Measurements from ENCODE around the gene GPC6. TPM values are rescaled to one million over a fixed set of nuclear protein-coding genes. Genes with fewer than 3 reads are reported as not detected.

GPC6 gene
- total RNA-seq, 1 experiment from 2014 or later: 0.22 TPM

GRCh38 chr13:94168783-94169453, 942.3 kb downstream of the GPC6 start:
- Histone ChIP-seq H4K20me1 (ENCODE audit: insufficient read depth) (no peaks in the 10 kb centered on the region), H3K79me2 (ENCODE audit: insufficient read depth, low read length) (no peaks in the 10 kb centered on the region), H3K9me2 (ENCODE audit: insufficient read depth) (no peaks in the 10 kb centered on the region), H3K4me1 (ENCODE audit: control insufficient read depth in 1 of 2, insufficient read depth in 2 of 2, low read length in 2 of 2) (no peaks in the 10 kb centered on the region), H3K27ac (ENCODE audit: low read depth, low read length) (no peak overlapping the region), H3K4me2 (ENCODE audit: low read length) (no peak overlapping the region), H3K36me3 (ENCODE audit: control insufficient read depth in 1 of 2, insufficient read depth in 2 of 2, low read length in 2 of 2) (no peaks in the 10 kb centered on the region), H2AFZ (ENCODE audit: low read depth, low read length, poor library complexity, severe bottlenecking) (no peak overlapping the region), H3K9ac (ENCODE audit: low read length) (no peak overlapping the region), H3K27me3 (ENCODE audit: insufficient read depth, low read length) (no peaks in the 10 kb centered on the region), H3K4me3 (replicated peaks in 1 of 2; ENCODE audit: low read depth in 1 of 2, low read length in 2 of 2) (no peak overlapping the region), H3K9me3 (ENCODE audit: control insufficient read depth in 1 of 2, insufficient read depth in 1 of 2, low read depth in 1 of 2, low read length in 2 of 2) (peaks cover 0 to 19% of the 10 kb centered on the region in 2 experiments; a peak in 2 of 4 replicates)
- BruUV-seq (replicated peaks): no TSS peak
- ChIA-PET POLR2A (no interaction called here), RAD21 (ENCODE audit: low non-redundant PET in 1 of 2, low total read pairs in 2 of 2, uncharacterized antibody in 2 of 2, unreplicated experiment in 2 of 2) (no interaction called here), CTCF (no interaction called here)
- ATAC-seq: no peak
- no peak for TF ChIP-seq CEBPB (IDR thresholded peaks at IDR 0.05; ENCODE audit: low read depth)
- no peak for TF ChIP-seq JUND (IDR thresholded peaks at IDR 0.05)
- TF ChIP-seq SIN3A (IDR thresholded peaks at IDR 0.05; ENCODE audit: low read depth): no peak
- no peak for TF ChIP-seq TCF7L2 (IDR thresholded peaks at IDR 0.05; ENCODE audit: borderline replicate concordance, extremely low read depth, insufficient read depth, insufficient read length)
- DNase-seq (ENCODE audit: low read depth, low spot score): no peak
- intact Hi-C loops (cut with micrococcal nuclease): no loop called here

GRCh38 chr13:94169454-94170144, 943.0 kb downstream of the GPC6 start:
- intact Hi-C loops (cut with micrococcal nuclease): no loop called here
- Histone ChIP-seq H3K79me2 (ENCODE audit: insufficient read depth, low read length) (no peaks in the 10 kb centered on the region), H2AFZ (ENCODE audit: low read depth, low read length, poor library complexity, severe bottlenecking) (no peak overlapping the region), H3K36me3 (ENCODE audit: control insufficient read depth in 1 of 2, insufficient read depth in 2 of 2, low read length in 2 of 2) (no peaks in the 10 kb centered on the region), H3K27me3 (ENCODE audit: insufficient read depth, low read length) (no peaks in the 10 kb centered on the region), H3K27ac (ENCODE audit: low read depth, low read length) (no peak overlapping the region), H3K9ac (ENCODE audit: low read length) (no peak overlapping the region), H3K9me3 (ENCODE audit: control insufficient read depth in 1 of 2, insufficient read depth in 1 of 2, low read depth in 1 of 2, low read length in 2 of 2) (peaks cover under 1 to 19% of the 10 kb centered on the region in 2 experiments; a peak in 2 of 4 replicates), H4K20me1 (ENCODE audit: insufficient read depth) (no peaks in the 10 kb centered on the region), H3K4me1 (ENCODE audit: control insufficient read depth in 1 of 2, insufficient read depth in 2 of 2, low read length in 2 of 2) (no peaks in the 10 kb centered on the region), H3K9me2 (ENCODE audit: insufficient read depth) (no peaks in the 10 kb centered on the region), H3K4me3 (replicated peaks in 1 of 2; ENCODE audit: low read depth in 1 of 2, low read length in 2 of 2) (no peak overlapping the region), H3K4me2 (ENCODE audit: low read length) (no peak overlapping the region)
- POLR2A ChIA-PET: no interaction called here
- no peak for TF ChIP-seq SIN3A (IDR thresholded peaks at IDR 0.05; ENCODE audit: low read depth)
- no peak for TF ChIP-seq SRF (IDR thresholded peaks at IDR 0.05; ENCODE audit: low read depth)
- TF ChIP-seq CTCF (IDR thresholded peaks at IDR 0.05 in 2 of 3, conservative IDR thresholded peaks at IDR 0.05 in 1 of 3; ENCODE audit: borderline replicate concordance in 1 of 3, insufficient read depth in 1 of 3, low read depth in 2 of 3, low read length in 2 of 3): no peak
- TF ChIP-seq ELF1 (IDR thresholded peaks at IDR 0.05; ENCODE audit: borderline replicate concordance, low read depth): no peak
- TF ChIP-seq FOSL1 (IDR thresholded peaks at IDR 0.05; ENCODE audit: low read depth): no peak
- TF ChIP-seq EZH2 (IDR thresholded peaks at IDR 0.05): no peak
- no peak for TF ChIP-seq EZH2phosphoT487 (IDR thresholded peaks at IDR 0.05; ENCODE audit: borderline replicate concordance)
- RAD21 ChIA-PET (ENCODE audit: low non-redundant PET in 1 of 2, low total read pairs in 2 of 2, uncharacterized antibody in 2 of 2, unreplicated experiment in 2 of 2): no interaction called here
- BruUV-seq (replicated peaks): no TSS peak
- DNase-seq (ENCODE audit: low read depth, low spot score) (no peak), ATAC-seq (no peak)
- CTCF ChIA-PET: no interaction called here
